IPS-NIHi11 (cell line): ENCODE results near the gene NOM1.

Experiments used
- DNase-seq: peaks from one replicate; pipeline ENCODE4 v3.0.0; 2012; ENCODE audit warnings: mixed read lengths, low spot score

The NOM1 gene

GRCh38 chr7:156985101-156985992 is 35.8 kb downstream of the NOM1 start:
- DNase-seq: no peak

- DNase-seq: no peak
Measured at GRCh38 chr7:156986378-156986777, 36.9 kb downstream of the NOM1 start.

GRCh38 chr7:156988343-156989185 is 39.1 kb downstream of the NOM1 start:
- no peak for DNase-seq

GRCh38 chr7:156989766-156990535 is 40.4 kb downstream of the NOM1 start:
- DNase-seq: no peak

- DNase-seq: no peak
Measured at GRCh38 chr7:156993021-156993924, 43.8 kb downstream of the NOM1 start.

- DNase-seq: no peak
Measured at GRCh38 chr7:156993925-156994235, 44.4 kb downstream of the NOM1 start.

- DNase-seq: no peak
Measured at GRCh38 chr7:156994417-156994816, 44.9 kb downstream of the NOM1 start.

- DNase-seq: peak; percentile 66
Measured at GRCh38 chr7:156998988-156999957, 49.8 kb downstream of the NOM1 start.

- peak; percentile 51 for DNase-seq
Measured at GRCh38 chr7:156999958-157000726, 50.6 kb downstream of the NOM1 start.

GRCh38 chr7:157000741-157001653 is 51.5 kb downstream of the NOM1 start:
- no peak for DNase-seq

- DNase-seq: no peak
Measured at GRCh38 chr7:157001920-157002818, 52.7 kb downstream of the NOM1 start.

GRCh38 chr7:157002819-157003421 is 53.4 kb downstream of the NOM1 start:
- DNase-seq: peak; percentile 55

- DNase-seq: no peak
Measured at GRCh38 chr7:157003445-157003755, 53.9 kb downstream of the NOM1 start.

- DNase-seq: peak; percentile 60
Measured at GRCh38 chr7:157003756-157004520, 54.4 kb downstream of the NOM1 start.

- DNase-seq: no peak
Measured at GRCh38 chr7:157004521-157005455, 55.3 kb downstream of the NOM1 start.
